Measurements from ENCODE around the gene TCEANC2. TPM values are rescaled to one million over a fixed set of nuclear protein-coding genes. Genes with fewer than 3 reads are reported as not detected.

Gene TCEANC2
- total and polyA plus RNA-seq, 2 experiments from 2014 or later, result 6.0 to 6.3 TPM

DNA sequence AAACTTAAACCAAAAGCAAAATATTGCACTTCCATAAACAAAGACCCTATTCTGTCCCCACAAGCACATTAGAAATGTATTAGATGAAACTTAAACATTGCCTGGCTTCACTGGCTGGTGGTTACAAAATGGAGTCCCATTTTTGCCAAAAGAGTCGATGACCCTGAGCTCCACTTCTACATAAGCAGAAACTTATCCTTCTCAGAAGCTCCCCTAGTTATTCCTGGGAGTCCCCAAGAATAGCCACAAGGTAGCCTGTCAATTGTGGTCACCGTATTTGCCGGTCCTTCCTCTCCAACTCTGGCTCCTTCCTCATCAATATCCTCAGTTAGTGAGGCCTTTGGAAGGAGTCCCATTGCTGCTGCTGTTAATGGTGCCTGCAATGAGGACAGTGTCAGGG lies 62.1 kb downstream of the TCEANC2 start:
- DNase-seq (ENCODE audit: low spot score), result no peak
- H3K36me3 Mint-ChIP-seq (ENCODE audit: low read depth), result no peaks in the 10 kb centered on the region
- no peaks in the 10 kb centered on the region for H4K20me1 ChIP-seq (replicated peaks; ENCODE audit: insufficient read depth)
- H3K36me3 ChIP-seq (ENCODE audit: insufficient read depth), result no peaks in the 10 kb centered on the region
- no peaks in the 10 kb centered on the region for H3K4me1 ChIP-seq (ENCODE audit: insufficient read depth)
- H3K9me3 Mint-ChIP-seq, result no peaks in the 10 kb centered on the region
- no peak for ATAC-seq
- TF ChIP-seq JUNB (IDR thresholded peaks at IDR 0.05; ENCODE audit: unreplicated experiment), result no peak
- TF ChIP-seq NANOG (IDR thresholded peaks at IDR 0.05; ENCODE audit: borderline replicate concordance), result no peak
- TF ChIP-seq, protein P1, sequence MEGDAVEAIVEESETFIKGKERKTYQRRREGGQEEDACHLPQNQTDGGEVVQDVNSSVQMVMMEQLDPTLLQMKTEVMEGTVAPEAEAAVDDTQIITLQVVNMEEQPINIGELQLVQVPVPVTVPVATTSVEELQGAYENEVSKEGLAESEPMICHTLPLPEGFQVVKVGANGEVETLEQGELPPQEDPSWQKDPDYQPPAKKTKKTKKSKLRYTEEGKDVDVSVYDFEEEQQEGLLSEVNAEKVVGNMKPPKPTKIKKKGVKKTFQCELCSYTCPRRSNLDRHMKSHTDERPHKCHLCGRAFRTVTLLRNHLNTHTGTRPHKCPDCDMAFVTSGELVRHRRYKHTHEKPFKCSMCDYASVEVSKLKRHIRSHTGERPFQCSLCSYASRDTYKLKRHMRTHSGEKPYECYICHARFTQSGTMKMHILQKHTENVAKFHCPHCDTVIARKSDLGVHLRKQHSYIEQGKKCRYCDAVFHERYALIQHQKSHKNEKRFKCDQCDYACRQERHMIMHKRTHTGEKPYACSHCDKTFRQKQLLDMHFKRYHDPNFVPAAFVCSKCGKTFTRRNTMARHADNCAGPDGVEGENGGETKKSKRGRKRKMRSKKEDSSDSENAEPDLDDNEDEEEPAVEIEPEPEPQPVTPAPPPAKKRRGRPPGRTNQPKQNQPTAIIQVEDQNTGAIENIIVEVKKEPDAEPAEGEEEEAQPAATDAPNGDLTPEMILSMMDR (conservative IDR thresholded peaks at IDR 0.05; ENCODE audit: low read depth in 2 of 2), result no peak
- TF ChIP-seq POLR2AphosphoS5 (IDR thresholded peaks at IDR 0.05; ENCODE audit: low read depth), result no peak
- TF ChIP-seq, protein P2, sequence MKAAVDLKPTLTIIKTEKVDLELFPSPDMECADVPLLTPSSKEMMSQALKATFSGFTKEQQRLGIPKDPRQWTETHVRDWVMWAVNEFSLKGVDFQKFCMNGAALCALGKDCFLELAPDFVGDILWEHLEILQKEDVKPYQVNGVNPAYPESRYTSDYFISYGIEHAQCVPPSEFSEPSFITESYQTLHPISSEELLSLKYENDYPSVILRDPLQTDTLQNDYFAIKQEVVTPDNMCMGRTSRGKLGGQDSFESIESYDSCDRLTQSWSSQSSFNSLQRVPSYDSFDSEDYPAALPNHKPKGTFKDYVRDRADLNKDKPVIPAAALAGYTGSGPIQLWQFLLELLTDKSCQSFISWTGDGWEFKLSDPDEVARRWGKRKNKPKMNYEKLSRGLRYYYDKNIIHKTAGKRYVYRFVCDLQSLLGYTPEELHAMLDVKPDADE (IDR thresholded peaks at IDR 0.05), result no peak
- TF ChIP-seq STAT1 (IDR thresholded peaks at IDR 0.05; ENCODE audit: unreplicated experiment), result no peak
- TF ChIP-seq ZNF114 (CRISPR knock-in tag; IDR thresholded peaks at IDR 0.05), result no peak
- TF ChIP-seq, protein P3, sequence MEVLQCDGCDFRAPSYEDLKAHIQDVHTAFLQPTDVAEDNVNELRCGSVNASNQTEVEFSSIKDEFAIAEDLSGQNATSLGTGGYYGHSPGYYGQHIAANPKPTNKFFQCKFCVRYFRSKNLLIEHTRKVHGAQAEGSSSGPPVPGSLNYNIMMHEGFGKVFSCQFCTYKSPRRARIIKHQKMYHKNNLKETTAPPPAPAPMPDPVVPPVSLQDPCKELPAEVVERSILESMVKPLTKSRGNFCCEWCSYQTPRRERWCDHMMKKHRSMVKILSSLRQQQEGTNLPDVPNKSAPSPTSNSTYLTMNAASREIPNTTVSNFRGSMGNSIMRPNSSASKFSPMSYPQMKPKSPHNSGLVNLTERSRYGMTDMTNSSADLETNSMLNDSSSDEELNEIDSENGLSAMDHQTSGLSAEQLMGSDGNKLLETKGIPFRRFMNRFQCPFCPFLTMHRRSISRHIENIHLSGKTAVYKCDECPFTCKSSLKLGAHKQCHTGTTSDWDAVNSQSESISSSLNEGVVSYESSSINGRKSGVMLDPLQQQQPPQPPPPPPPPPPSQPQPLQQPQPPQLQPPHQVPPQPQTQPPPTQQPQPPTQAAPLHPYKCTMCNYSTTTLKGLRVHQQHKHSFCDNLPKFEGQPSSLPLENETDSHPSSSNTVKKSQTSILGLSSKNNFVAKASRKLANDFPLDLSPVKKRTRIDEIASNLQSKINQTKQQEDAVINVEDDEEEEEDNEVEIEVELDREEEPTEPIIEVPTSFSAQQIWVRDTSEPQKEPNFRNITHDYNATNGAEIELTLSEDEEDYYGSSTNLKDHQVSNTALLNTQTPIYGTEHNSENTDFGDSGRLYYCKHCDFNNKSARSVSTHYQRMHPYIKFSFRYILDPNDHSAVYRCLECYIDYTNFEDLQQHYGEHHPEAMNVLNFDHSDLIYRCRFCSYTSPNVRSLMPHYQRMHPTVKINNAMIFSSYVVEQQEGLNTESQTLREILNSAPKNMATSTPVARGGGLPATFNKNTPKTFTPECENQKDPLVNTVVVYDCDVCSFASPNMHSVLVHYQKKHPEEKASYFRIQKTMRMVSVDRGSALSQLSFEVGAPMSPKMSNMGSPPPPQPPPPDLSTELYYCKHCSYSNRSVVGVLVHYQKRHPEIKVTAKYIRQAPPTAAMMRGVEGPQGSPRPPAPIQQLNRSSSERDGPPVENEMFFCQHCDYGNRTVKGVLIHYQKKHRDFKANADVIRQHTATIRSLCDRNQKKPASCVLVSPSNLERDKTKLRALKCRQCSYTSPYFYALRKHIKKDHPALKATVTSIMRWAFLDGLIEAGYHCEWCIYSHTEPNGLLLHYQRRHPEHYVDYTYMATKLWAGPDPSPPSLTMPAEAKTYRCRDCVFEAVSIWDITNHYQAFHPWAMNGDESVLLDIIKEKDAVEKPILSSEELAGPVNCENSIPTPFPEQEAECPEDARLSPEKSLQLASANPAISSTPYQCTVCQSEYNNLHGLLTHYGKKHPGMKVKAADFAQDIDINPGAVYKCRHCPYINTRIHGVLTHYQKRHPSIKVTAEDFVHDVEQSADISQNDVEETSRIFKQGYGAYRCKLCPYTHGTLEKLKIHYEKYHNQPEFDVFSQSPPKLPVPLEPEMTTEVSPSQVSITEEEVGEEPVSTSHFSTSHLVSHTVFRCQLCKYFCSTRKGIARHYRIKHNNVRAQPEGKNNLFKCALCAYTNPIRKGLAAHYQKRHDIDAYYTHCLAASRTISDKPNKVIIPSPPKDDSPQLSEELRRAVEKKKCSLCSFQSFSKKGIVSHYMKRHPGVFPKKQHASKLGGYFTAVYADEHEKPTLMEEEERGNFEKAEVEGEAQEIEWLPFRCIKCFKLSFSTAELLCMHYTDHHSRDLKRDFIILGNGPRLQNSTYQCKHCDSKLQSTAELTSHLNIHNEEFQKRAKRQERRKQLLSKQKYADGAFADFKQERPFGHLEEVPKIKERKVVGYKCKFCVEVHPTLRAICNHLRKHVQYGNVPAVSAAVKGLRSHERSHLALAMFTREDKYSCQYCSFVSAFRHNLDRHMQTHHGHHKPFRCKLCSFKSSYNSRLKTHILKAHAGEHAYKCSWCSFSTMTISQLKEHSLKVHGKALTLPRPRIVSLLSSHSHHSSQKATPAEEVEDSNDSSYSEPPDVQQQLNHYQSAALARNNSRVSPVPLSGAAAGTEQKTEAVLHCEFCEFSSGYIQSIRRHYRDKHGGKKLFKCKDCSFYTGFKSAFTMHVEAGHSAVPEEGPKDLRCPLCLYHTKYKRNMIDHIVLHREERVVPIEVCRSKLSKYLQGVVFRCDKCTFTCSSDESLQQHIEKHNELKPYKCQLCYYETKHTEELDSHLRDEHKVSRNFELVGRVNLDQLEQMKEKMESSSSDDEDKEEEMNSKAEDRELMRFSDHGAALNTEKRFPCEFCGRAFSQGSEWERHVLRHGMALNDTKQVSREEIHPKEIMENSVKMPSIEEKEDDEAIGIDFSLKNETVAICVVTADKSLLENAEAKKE (CRISPR knock-in tag; IDR thresholded peaks at IDR 0.05), result no peak
- TF ChIP-seq, protein P4, sequence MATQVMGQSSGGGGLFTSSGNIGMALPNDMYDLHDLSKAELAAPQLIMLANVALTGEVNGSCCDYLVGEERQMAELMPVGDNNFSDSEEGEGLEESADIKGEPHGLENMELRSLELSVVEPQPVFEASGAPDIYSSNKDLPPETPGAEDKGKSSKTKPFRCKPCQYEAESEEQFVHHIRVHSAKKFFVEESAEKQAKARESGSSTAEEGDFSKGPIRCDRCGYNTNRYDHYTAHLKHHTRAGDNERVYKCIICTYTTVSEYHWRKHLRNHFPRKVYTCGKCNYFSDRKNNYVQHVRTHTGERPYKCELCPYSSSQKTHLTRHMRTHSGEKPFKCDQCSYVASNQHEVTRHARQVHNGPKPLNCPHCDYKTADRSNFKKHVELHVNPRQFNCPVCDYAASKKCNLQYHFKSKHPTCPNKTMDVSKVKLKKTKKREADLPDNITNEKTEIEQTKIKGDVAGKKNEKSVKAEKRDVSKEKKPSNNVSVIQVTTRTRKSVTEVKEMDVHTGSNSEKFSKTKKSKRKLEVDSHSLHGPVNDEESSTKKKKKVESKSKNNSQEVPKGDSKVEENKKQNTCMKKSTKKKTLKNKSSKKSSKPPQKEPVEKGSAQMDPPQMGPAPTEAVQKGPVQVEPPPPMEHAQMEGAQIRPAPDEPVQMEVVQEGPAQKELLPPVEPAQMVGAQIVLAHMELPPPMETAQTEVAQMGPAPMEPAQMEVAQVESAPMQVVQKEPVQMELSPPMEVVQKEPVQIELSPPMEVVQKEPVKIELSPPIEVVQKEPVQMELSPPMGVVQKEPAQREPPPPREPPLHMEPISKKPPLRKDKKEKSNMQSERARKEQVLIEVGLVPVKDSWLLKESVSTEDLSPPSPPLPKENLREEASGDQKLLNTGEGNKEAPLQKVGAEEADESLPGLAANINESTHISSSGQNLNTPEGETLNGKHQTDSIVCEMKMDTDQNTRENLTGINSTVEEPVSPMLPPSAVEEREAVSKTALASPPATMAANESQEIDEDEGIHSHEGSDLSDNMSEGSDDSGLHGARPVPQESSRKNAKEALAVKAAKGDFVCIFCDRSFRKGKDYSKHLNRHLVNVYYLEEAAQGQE (IDR thresholded peaks at IDR 0.05; ENCODE audit: unreplicated experiment), result no peak
- no peak for TF ChIP-seq CREB1 (CRISPR knock-in tag; IDR thresholded peaks at IDR 0.05; ENCODE audit: low read depth)
- no peak overlapping the region for H3K27ac Mint-ChIP-seq
- no peaks in the 10 kb centered on the region for H3K27me3 Mint-ChIP-seq (ENCODE audit: insufficient read depth, low read depth, poor library complexity)
- H2AFZ ChIP-seq, result no peak overlapping the region
- H3K27ac ChIP-seq (ENCODE audit: low read depth), result no peak overlapping the region
- no peaks in the 10 kb centered on the region for H3K79me2 ChIP-seq (replicated peaks; ENCODE audit: insufficient read depth)
- H3K4me3 ChIP-seq, result no peak overlapping the region
- H3K4me3 Mint-ChIP-seq, result no peak overlapping the region
- no peak overlapping the region for H3K4me2 ChIP-seq
- H3F3A ChIP-seq (replicated peaks; ENCODE audit: low read depth), result no peaks in the 10 kb centered on the region
- no peaks in the 10 kb centered on the region for H3K27me3 ChIP-seq (ENCODE audit: insufficient read depth)
- H3K9me2 ChIP-seq (ENCODE audit: insufficient read depth), result no peaks in the 10 kb centered on the region
- no peaks in the 10 kb centered on the region for H3K4me1 Mint-ChIP-seq
